HG02642 (cell line): ENCODE data around the gene IMP3.
A peak's percentile ranks its signal among the peaks of the same experiment; 100 is the strongest.

Experiments
- ATAC-seq: cut with Tn5 transposase; IDR thresholded peaks from one replicate; pipeline ENCODE4 v1.9.1; 2021; ENCODE audit warnings: mild to moderate bottlenecking; ENCODE audit not compliant: unreplicated experiment, poor library complexity

IMP3 gene

DNA sequence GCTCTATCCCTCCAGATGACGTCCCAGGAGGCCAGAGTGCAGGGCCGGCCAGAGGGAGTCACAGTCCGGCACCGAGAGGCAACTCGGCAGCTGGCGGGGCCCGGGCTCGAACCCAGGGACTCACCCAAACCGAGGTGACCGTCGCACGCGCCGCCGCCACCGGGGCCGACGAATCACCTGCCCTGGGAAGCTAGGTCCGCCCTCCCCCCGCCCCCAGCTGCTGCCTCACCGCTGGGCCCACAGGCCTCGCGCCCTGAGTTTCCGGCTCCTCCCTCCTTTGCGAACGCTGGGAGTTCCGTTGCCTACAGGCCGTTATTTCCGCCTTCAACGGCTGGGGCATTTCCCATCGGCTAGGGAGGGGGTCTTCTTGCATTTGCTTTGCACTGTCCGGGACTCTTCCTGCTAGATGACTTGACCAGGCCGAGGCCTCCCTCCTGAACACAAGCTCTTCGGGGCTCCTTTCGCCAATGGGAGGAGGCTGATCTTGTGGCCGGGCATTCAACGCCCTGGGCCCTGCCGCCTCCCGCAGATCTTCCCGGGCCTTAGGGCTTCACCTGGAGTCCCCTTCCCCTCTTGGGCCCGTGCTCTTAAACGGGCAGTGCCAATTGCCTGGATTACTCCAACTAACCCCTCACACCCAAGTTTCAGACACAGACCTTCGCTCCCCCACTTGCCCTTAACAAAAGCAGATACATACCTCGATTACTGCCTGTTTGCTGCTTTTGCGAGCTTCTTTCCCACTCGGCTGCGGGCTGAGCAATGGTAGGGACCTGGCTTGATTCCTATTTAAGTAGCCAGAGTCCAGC lies 14.3 kb downstream of the IMP3 start, which contains the start of gene SNUPN:
Gene SNUPN, minus strand, starts transcription at position 184 of the 806 bp plus-strand sequence. CDS start 4,674 bp downstream, outside the sequence.
- ATAC-seq: peak; percentile 80

DNA sequence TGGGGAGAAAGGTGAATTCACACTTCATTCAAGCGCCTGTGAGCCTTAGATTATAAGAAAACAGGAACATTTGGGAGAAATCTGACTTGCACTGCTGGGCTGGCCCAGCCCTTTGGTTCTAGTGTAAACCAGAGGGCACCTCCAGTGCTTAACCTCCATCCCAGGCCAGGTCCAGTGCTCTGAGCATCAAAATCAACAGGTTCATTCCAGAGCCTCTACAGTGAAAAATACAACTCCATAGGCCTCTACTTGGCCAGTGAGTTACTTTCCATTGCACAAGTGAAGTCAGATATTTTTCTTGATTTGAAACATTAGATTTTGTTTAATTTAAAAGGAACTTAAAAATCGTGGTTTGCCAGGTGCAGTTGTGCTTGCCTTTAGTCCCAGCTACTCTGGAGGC lies 17.5 kb downstream of the IMP3 start:
- ATAC-seq: no peak

DNA sequence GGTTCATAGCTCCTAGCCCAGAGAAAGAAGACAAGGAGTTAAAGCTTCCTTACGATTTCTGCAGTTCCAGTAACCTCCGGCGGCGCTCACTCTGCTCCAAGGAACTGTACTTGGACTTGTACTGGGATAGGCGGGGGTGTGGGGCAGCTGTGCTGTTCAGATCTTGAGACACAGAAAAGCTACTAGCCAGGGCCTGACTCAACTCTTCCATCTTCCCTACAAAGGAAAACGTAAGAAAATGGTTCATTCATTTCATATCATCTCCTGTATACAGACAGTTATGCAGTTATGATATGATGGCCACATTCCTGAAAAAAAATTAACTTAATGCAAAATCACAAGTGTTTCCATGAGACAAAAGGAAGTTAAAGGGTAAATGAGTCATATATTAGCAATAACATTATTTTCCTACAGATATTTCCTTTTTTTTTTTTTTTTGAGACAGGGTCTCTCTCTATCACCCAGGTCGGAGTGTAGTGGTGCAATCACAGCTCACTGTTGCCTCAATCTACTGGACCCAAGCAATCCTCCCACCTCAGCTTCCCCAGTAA lies 19.1 kb downstream of the IMP3 start:
- ATAC-seq: no peak

DNA sequence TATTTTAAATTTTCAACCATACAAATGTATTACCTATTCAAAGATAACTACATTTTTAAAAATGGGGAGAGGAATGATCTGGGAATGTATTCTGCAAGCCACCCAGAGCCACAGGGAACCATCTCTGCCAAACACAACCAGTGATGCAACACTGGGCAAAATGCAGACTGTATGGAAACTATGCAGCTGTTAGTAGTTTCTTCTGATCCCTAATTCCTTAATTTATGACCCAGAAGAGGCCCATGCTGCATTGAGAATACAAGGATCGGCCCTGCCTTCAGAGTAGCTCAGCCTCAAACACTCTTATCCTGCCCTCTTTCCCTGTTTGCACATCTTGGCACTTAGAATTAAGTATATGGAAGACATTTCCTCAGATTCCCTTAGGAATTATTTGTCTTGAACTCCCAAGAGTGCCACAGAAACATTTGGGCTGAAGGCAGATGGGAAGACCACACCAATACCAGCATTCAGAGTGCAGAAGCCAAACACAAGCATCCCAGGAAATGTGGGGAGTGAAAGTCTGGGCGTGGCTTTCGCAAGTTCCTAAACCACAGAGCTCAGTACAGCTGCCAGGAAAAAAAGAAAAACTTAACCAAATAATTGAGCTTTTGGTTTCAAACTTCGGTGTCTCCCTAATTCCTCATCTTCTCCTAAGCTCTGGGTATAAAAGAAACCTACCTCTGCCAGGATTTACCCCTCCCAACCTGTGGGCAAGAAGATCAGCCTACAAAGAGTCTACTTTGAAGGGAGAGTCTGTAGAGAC lies 19.8 kb downstream of the IMP3 start:
- ATAC-seq: no peak

DNA sequence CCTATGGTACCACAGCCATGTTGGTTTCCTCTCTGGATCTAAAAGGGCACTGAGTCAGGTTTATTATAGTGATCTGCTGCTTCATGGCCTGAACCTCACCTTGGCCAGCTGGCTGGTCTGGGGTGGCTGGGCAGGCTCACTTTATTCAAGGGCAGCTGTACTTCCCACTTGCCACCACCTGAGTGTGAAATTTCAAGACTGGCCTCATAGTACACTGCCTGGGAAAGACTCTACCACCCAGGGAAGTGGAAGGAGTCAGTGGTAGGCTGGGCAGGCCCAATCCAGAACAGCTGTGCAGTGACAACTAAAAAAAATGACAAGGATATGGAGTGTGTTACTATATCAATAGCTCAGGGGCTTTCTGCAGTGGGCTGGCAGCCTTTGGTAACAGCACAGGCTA lies 23.3 kb downstream of the IMP3 start:
- no peak for ATAC-seq

DNA sequence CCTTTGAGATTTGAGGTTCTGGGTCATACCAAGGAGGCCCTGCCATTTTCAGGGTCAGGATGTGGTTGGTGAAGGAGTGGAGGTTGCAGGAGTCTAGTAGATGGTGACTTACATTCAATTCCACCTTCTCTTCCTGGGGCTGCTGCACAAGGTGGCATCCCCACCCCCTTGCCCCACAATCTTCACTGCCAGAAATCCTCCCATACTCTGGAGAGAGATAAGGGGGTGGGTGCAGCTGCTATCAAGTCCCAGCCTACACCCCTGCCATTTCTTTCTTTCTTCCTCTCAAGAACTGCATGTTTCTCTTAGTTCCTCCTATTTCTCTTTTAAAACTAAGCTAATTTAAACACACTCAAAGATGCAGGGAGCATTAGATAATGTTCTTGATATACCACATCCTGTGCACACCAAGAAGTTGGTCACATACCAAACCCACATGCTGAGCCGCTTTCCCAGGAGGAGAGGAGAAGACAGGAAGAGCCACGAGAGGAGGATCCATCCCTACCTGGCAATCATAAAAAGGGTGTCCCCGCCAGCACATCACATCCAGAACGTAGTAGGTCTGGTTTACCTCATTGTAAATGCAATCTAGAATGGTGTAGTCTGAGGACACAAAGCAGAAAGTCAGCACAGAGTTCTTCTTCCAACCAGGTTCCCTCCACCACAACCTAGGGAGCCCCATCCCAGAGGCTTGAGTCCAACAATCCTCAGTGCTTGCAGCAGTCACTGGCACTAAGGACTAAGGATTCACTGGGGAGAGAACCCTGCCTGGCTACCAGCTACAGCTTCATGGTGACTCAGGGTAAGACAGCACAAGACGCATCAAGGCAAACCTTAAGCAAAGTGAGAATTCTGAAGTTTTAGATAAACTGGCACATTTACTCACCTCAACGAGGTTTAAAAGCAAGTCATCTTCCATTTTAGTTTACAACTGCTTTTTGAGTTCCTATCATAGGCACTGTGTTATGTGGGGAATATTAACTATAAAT lies 33.0 kb downstream of the IMP3 start:
- no peak for ATAC-seq

DNA sequence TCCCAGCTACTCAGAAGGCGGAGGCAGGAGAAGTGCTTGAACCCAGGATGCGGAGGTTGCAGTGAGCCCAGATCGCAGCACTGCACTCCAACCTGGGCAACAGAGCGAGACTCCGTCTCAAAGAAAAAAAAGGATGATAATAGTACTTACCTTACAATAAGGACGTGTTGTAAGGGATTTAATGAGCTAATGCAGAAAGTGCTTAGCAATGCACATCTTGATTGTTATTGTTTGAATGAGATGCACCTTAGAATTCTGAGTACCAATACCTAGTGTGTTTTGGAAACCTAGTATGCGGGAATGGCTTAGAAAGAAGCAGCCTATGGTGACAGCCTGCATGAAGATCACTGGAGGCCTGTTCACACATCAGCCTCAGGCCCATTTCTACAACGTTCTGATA lies 34.0 kb downstream of the IMP3 start:
- no peak for ATAC-seq

DNA sequence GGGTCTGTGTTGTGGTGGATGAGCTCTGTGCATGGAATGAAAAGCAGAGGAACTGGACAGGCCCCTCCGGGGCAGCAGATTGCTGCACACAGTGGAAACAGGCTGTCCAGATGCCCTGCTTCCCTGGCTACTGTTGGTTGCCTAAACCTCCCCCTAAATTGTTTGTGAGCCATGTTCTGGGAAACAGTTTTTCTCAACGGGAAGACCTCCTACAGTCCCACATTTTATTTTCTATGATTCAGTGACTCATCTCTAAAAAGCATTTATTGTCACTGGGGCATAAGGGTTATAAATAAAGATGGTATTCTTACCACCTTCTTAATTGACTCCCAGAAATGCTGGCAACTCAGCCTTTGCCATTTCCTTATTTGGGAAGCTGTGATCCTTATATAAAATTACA lies 40.6 kb downstream of the IMP3 start:
- no peak for ATAC-seq

DNA sequence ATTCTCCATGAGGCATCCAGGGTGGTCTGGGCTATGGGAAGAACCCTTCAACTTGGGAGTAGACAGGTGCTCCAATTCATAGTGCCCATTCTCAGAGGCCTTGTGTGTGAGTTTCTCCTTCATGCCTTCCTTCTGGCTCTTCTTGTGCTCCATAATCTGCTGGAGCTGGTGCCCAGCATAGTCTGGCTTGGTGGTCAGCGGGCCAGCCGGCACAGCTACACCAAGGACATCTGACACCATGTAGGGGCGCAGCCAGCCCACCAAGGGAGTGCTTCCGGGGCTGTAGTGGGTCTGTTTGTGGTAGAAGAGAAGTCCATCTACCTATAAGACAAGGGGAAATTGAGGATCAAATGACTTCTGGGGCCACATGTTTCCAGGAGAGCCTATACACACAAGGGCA lies 41.7 kb downstream of the IMP3 start:
- no peak for ATAC-seq

DNA sequence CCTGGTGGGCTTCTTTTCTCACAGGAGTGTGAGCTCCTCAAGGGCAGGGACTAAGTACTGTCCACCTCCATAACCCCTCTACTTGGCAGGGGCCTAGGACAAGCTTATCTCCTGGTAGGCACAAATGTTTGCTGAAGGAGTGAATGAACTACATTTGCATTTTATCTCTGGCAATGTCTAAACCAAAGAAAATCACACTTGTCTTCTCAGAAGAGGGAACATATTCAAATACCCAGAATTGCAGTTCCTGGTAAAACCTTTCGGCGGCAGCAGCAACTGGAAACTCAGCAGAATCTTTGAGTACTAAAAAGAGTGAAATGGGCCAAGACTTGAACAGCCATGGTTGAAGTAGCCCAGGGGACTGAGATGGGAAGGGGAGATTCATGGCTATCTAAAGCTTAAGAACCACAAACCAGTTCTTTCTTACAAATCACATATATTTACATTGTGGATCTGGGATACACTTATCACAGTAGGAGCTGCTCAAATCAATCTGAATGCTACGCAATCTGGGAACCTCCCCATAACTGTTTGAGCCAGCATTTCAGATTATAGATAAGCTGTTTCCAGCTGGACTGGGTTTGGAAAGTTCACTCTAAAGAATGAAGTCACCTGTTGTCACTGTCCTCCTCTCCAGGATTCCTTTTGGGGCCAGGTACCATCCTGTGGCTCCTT lies 42.2 kb downstream of the IMP3 start:
- ATAC-seq: no peak

DNA sequence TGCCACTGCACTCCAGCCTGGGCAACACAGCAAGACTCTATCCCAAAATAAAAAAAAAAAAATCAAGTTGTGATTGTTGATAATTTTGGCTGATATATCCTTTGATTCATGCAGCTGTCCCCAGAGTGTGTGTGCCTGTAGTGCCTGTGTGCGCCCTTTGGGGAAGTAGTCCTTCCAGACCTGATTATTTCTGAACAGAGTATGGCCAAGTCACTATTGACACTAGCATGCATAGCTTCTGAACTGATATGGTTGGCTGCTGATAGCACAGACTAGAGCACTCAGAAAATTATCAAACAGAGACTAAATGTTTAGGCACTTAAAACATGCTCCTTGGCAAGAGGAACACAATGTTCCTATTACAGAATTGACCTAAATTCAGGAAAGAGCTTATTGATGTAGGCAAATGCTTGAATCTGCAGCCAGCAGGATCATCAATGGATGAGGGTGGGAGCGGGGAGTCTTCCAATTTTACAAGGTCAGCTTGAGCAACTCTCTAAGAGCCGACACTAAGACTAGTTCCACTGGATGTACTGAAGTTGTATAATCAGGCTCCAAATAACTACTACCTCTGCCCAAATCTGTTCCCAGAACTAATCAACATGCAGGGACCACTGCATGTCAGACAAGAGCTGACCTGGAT lies 43.2 kb downstream of the IMP3 start:
- no peak for ATAC-seq

DNA sequence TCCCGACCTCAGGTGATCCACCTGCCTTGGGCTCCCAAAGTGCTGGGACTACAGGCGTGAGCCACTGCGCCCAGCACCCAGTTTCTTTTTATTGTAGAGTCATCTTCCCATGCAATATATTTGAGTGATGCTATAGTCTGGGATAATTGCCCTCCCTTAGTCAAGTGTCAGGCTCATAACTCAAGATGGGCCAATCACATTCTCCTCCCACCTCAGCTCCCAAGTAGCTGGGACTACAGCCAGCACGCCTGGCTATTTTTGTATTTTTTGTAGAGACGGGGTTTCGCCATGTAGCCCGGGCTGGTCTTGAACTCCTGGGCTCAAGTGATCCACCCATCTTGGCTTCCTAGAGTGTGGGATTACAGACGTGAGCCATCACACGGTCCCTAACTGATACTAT lies 45.7 kb downstream of the IMP3 start:
- ATAC-seq: no peak

DNA sequence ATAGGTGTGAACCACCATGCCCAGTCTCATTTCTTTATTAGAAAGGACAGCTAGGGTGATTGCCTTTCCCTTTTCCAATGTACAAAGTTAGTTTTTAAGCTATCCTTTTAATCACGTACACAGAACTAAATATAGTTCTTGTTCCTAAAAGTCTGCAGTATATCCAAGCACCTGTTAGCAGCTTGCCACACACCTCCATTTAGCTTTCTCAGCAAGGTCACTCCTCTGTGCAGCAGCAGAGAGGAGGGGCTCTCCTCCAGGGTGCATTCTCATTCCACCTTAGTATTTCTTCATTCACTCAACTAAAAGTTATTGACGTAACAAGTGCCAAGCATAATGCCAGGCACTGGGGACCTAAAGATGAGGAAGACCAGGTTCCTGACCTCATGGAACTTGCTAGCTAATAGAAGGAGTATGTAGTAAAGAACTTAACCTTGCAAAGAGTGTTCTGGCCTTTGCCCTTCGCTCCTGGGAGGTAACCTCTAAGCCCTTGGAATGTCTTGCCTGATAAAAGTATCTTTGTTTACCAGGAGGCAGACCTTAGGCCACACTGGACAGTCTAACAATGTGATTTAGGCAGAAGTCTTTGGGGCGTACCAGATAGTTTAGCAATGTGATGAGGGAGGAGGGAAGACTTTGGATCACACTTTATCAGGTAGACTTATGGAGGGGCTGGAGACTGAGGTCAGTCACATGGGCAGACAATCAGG lies 48.2 kb downstream of the IMP3 start:
- ATAC-seq: no peak

DNA sequence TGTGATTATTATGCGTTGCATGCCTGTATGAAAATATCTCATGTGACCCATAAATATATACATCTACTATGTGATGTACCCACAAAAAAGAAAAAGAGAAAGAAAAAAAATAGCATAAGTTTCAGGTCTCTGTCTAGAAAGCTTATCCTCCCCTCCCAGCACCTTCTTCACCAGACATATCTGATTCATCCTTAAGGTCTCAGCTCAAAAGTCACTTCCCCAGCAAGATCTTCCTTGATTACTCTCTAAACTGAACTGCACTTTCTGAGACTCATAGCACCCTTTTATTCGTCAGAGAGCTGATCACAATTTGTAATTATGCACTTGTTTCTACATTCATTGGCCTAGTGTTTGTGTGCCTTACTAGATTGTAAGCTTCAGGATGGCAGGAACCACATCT lies 49.8 kb downstream of the IMP3 start:
- no peak for ATAC-seq
